ENCODE results near the gene MDN1. TPM values are rescaled to one million over a fixed set of nuclear protein-coding genes. Genes with fewer than 3 reads are reported as not detected.
"Not testable (repeated sequence)": the region's sequence is repeated elsewhere in the genome, so short reads cannot be mapped to it uniquely, and the experiment has no call there.

Gene MDN1
- total and polyA plus RNA-seq, 4 donors, result 10.1 to 37.1 (median 22.8) TPM

- no peaks in the 10 kb centered on the region for H3K4me1 ChIP-seq (ENCODE audit: control insufficient read depth in 1 of 2, insufficient read depth in 2 of 2, low read length in 2 of 2)
- no peaks in the 10 kb centered on the region for H3K27me3 ChIP-seq (ENCODE audit: control insufficient read depth in 1 of 2, insufficient read depth in 2 of 2, low read length in 1 of 2)
- WGBS, 2 donors, result 24 to 32% methylated on average over 3 of the region's 3 CpGs
- intact Hi-C loops (cut with DNase I), result no loop called here
- no peak for DNase-seq
- no peaks in the 10 kb centered on the region for H3K9me3 ChIP-seq (ENCODE audit: control insufficient read depth, low read length)
- no peak overlapping the region for H3K27ac ChIP-seq (ENCODE audit: low read depth in 1 of 2, low read length in 2 of 2)
- no peak for ATAC-seq (ENCODE audit: low FRiP score)
- H3K36me3 ChIP-seq (ENCODE audit: control insufficient read depth in 1 of 2, insufficient read depth in 2 of 2, low read length in 1 of 2), result peaks cover 3 to 5% of the 10 kb centered on the region in 2 donors
- no peak overlapping the region for H3K4me3 ChIP-seq (ENCODE audit: low read length in 2 of 2)
Observed at GRCh38 chr6:89731924-89732567, 87.5 kb downstream of the MDN1 start.

GRCh38 chr6:89731262-89731661 is 88.3 kb downstream of the MDN1 start:
- H3K27ac ChIP-seq (ENCODE audit: low read depth in 1 of 2, low read length in 2 of 2); DNase-seq; H3K4me3 ChIP-seq (ENCODE audit: low read length in 2 of 2); intact Hi-C loops (cut with DNase I); H3K27me3 ChIP-seq (ENCODE audit: control insufficient read depth in 1 of 2, insufficient read depth in 2 of 2, low read length in 1 of 2); ATAC-seq (ENCODE audit: low FRiP score); H3K4me1 ChIP-seq (ENCODE audit: control insufficient read depth in 1 of 2, insufficient read depth in 2 of 2, low read length in 2 of 2); H3K36me3 ChIP-seq (ENCODE audit: control insufficient read depth in 1 of 2, insufficient read depth in 2 of 2, low read length in 1 of 2); H3K9me3 ChIP-seq (ENCODE audit: control insufficient read depth, low read length): not testable (repeated sequence)
- WGBS, 2 donors, result 92 to 98% methylated on average over 2 of the region's 2 CpGs

- intact Hi-C loops (cut with DNase I), result no loop called here
- Histone ChIP-seq H3K9me3 (ENCODE audit: control insufficient read depth, low read length) (no peaks in the 10 kb centered on the region), H3K4me3 (ENCODE audit: low read length in 2 of 2) (no peak overlapping the region), H3K27me3 (ENCODE audit: control insufficient read depth in 1 of 2, insufficient read depth in 2 of 2, low read length in 1 of 2) (no peaks in the 10 kb centered on the region), H3K27ac (ENCODE audit: low read depth in 1 of 2, low read length in 2 of 2) (no peak overlapping the region), H3K36me3 (ENCODE audit: control insufficient read depth in 1 of 2, insufficient read depth in 2 of 2, low read length in 1 of 2) (peaks cover 4 to 7% of the 10 kb centered on the region in 2 donors), H3K4me1 (ENCODE audit: control insufficient read depth in 1 of 2, insufficient read depth in 2 of 2, low read length in 2 of 2) (no peaks in the 10 kb centered on the region)
- ATAC-seq (ENCODE audit: low FRiP score) (no peak), DNase-seq (no peak)
- 93 to 95% methylated on average over 1 of the region's 1 CpG for WGBS, 2 donors
Observed at GRCh38 chr6:89729818-89730217, 89.8 kb downstream of the MDN1 start.

- no peak overlapping the region for H3K4me3 ChIP-seq (ENCODE audit: low read length in 2 of 2)
- H3K9me3 ChIP-seq (ENCODE audit: control insufficient read depth, low read length), result no peaks in the 10 kb centered on the region
- ATAC-seq (ENCODE audit: low FRiP score) (no peak), DNase-seq (no peak)
- intact Hi-C loops (cut with DNase I), result no loop called here
- no peaks in the 10 kb centered on the region for H3K4me1 ChIP-seq (ENCODE audit: control insufficient read depth in 1 of 2, insufficient read depth in 2 of 2, low read length in 2 of 2)
- no peaks in the 10 kb centered on the region for H3K27me3 ChIP-seq (ENCODE audit: control insufficient read depth in 1 of 2, insufficient read depth in 2 of 2, low read length in 1 of 2)
- peaks cover 4 to 7% of the 10 kb centered on the region in 2 donors for H3K36me3 ChIP-seq (ENCODE audit: control insufficient read depth in 1 of 2, insufficient read depth in 2 of 2, low read length in 1 of 2)
- 90 to 91% methylated on average over 7 of the region's 7 CpGs for WGBS, 2 donors
- no peak overlapping the region for H3K27ac ChIP-seq (ENCODE audit: low read depth in 1 of 2, low read length in 2 of 2)
Observed at GRCh38 chr6:89727501-89727900, 92.1 kb downstream of the MDN1 start.

- DNase-seq (no peak), ATAC-seq (ENCODE audit: low FRiP score) (no peak)
- intact Hi-C loops (cut with DNase I), result no loop called here
- no peaks in the 10 kb centered on the region for H3K9me3 ChIP-seq (ENCODE audit: control insufficient read depth, low read length)
- no peak overlapping the region for H3K4me3 ChIP-seq (ENCODE audit: low read length in 2 of 2)
- H3K36me3 ChIP-seq (ENCODE audit: control insufficient read depth in 1 of 2, insufficient read depth in 2 of 2, low read length in 1 of 2), result peaks cover 7 to 14% of the 10 kb centered on the region in 2 donors
- no peak overlapping the region for H3K27ac ChIP-seq (ENCODE audit: low read depth in 1 of 2, low read length in 2 of 2)
- 81 to 83% methylated on average over 3 of the region's 3 CpGs for WGBS, 2 donors
- no peaks in the 10 kb centered on the region for H3K4me1 ChIP-seq (ENCODE audit: control insufficient read depth in 1 of 2, insufficient read depth in 2 of 2, low read length in 2 of 2)
- no peaks in the 10 kb centered on the region for H3K27me3 ChIP-seq (ENCODE audit: control insufficient read depth in 1 of 2, insufficient read depth in 2 of 2, low read length in 1 of 2)
Observed at GRCh38 chr6:89724981-89725380, 94.6 kb downstream of the MDN1 start.

GRCh38 chr6:89723046-89723445 is 96.5 kb downstream of the MDN1 start:
- WGBS, 2 donors, result 98 to 100% methylated on average over 2 of the region's 2 CpGs
- intact Hi-C loops (cut with DNase I), result no loop called here
- H3K9me3 ChIP-seq (ENCODE audit: control insufficient read depth, low read length), result no peaks in the 10 kb centered on the region
- H3K36me3 ChIP-seq (ENCODE audit: control insufficient read depth in 1 of 2, insufficient read depth in 2 of 2, low read length in 1 of 2), result peaks cover 10 to 13% of the 10 kb centered on the region in 2 donors
- ATAC-seq (ENCODE audit: low FRiP score) (no peak), DNase-seq (no peak)
- H3K4me3 ChIP-seq (ENCODE audit: low read length in 2 of 2), result no peak overlapping the region
- H3K27ac ChIP-seq (ENCODE audit: low read depth in 1 of 2, low read length in 2 of 2), result no peak overlapping the region
- H3K4me1 ChIP-seq (ENCODE audit: control insufficient read depth in 1 of 2, insufficient read depth in 2 of 2, low read length in 2 of 2), result no peaks in the 10 kb centered on the region
- no peaks in the 10 kb centered on the region for H3K27me3 ChIP-seq (ENCODE audit: control insufficient read depth in 1 of 2, insufficient read depth in 2 of 2, low read length in 1 of 2)

GRCh38 chr6:89716532-89716931 is 103.1 kb downstream of the MDN1 start:
- 78 to 83% methylated on average over 3 of the region's 3 CpGs for WGBS, 2 donors
- H3K27me3 ChIP-seq (ENCODE audit: control insufficient read depth in 1 of 2, insufficient read depth in 2 of 2, low read length in 1 of 2), result no peaks in the 10 kb centered on the region
- peaks cover 15 to 20% of the 10 kb centered on the region in 2 donors for H3K36me3 ChIP-seq (ENCODE audit: control insufficient read depth in 1 of 2, insufficient read depth in 2 of 2, low read length in 1 of 2)
- no peak overlapping the region for H3K27ac ChIP-seq (ENCODE audit: low read depth in 1 of 2, low read length in 2 of 2)
- ATAC-seq (ENCODE audit: low FRiP score) (no peak), DNase-seq (no peak)
- intact Hi-C loops (cut with DNase I), result no loop called here
- H3K9me3 ChIP-seq (ENCODE audit: control insufficient read depth, low read length), result no peaks in the 10 kb centered on the region
- H3K4me3 ChIP-seq (ENCODE audit: low read length in 2 of 2), result no peak overlapping the region
- no peaks in the 10 kb centered on the region for H3K4me1 ChIP-seq (ENCODE audit: control insufficient read depth in 1 of 2, insufficient read depth in 2 of 2, low read length in 2 of 2)

GRCh38 chr6:89711801-89712200 is 107.8 kb downstream of the MDN1 start:
- H3K27me3 ChIP-seq (ENCODE audit: control insufficient read depth in 1 of 2, insufficient read depth in 2 of 2, low read length in 1 of 2), result no peaks in the 10 kb centered on the region
- intact Hi-C loops (cut with DNase I), result no loop called here
- no peak overlapping the region for H3K4me3 ChIP-seq (ENCODE audit: low read length in 2 of 2)
- H3K9me3 ChIP-seq (ENCODE audit: control insufficient read depth, low read length), result no peaks in the 10 kb centered on the region
- no peaks in the 10 kb centered on the region for H3K4me1 ChIP-seq (ENCODE audit: control insufficient read depth in 1 of 2, insufficient read depth in 2 of 2, low read length in 2 of 2)
- peaks cover 16 to 29% of the 10 kb centered on the region in 2 donors for H3K36me3 ChIP-seq (ENCODE audit: control insufficient read depth in 1 of 2, insufficient read depth in 2 of 2, low read length in 1 of 2)
- ATAC-seq (ENCODE audit: low FRiP score), result no peak
- WGBS, 2 donors, result 82 to 83% methylated on average over 3 of the region's 3 CpGs
- no peak for DNase-seq
- H3K27ac ChIP-seq (ENCODE audit: low read depth in 1 of 2, low read length in 2 of 2), result no peak overlapping the region

- H3K9me3 ChIP-seq (ENCODE audit: control insufficient read depth, low read length), result no peaks in the 10 kb centered on the region
- H3K36me3 ChIP-seq (ENCODE audit: control insufficient read depth in 1 of 2, insufficient read depth in 2 of 2, low read length in 1 of 2), result peaks cover 7 to 18% of the 10 kb centered on the region in 2 donors
- H3K4me1 ChIP-seq (ENCODE audit: control insufficient read depth in 1 of 2, insufficient read depth in 2 of 2, low read length in 2 of 2), result no peaks in the 10 kb centered on the region
- ATAC-seq (ENCODE audit: low FRiP score) (no peak), DNase-seq (no peak)
- 69 to 71% methylated on average over 4 of the region's 4 CpGs for WGBS, 2 donors
- H3K27ac ChIP-seq (ENCODE audit: low read depth in 1 of 2, low read length in 2 of 2), result no peak overlapping the region
- no peaks in the 10 kb centered on the region for H3K27me3 ChIP-seq (ENCODE audit: control insufficient read depth in 1 of 2, insufficient read depth in 2 of 2, low read length in 1 of 2)
- H3K4me3 ChIP-seq (ENCODE audit: low read length in 2 of 2), result no peak overlapping the region
- intact Hi-C loops (cut with DNase I), result no loop called here
Observed at GRCh38 chr6:89708316-89708715, 111.3 kb downstream of the MDN1 start.

All from aorta (tissue), 5 donors.